ENCODE results near the gene PPP1R12A. TPM values are rescaled to one million over a fixed set of nuclear protein-coding genes. Genes with fewer than 3 reads are reported as not detected.

The PPP1R12A gene
- total and polyA plus RNA-seq, 9 of the 15 experiments (the other 6 are each of a cell fraction or from before 2014, with no cell fraction given), result 26.4 to 119 (median 53.3) TPM

- no peak overlapping the region for H3K27ac ChIP-seq (ENCODE audit: extremely low read depth, low read depth, low read length)
- intact Hi-C loops (cut with micrococcal nuclease), result no loop called here
- no peak overlapping the region for H3K9ac ChIP-seq (ENCODE audit: insufficient read depth in 1 of 2, low read depth in 2 of 2, low read length in 2 of 2)
- BruUV-seq (replicated peaks), result no TSS peak
- H3K79me2 ChIP-seq (ENCODE audit: control insufficient read depth, insufficient read depth, low read length), result no peaks in the 10 kb centered on the region
- no peak overlapping the region for H2AFZ ChIP-seq (ENCODE audit: low read depth, low read length)
- ChIA-PET CTCF (ENCODE audit: low intra/inter-chr PET ratio) (no interaction called here), POLR2A (interaction anchor here (1.2 to 1.6 kb wide), 2 partner anchors 9 to 11 kb away, joined by 3 to 4 read pairs; no protein-coding TSS in a partner anchor)
- H3K9me3 ChIP-seq (replicated peaks; ENCODE audit: control insufficient read depth, insufficient read depth, low read depth, low read length), result no peaks in the 10 kb centered on the region
- peaks cover 49% of the 10 kb centered on the region; the same call in 2 of the 3 replicates for H3K36me3 ChIP-seq (ENCODE audit: control insufficient read depth, insufficient read depth, low read length)
- no peak for ATAC-seq
- H4K20me1 ChIP-seq (replicated peaks; ENCODE audit: control insufficient read depth, insufficient read depth, low read length), result no peaks in the 10 kb centered on the region
- no peak for FAIRE-seq
- H3K4me2 ChIP-seq (ENCODE audit: insufficient read depth, low read length), result no peak overlapping the region
- in situ Hi-C loops (cut with MboI), result no loop called here
- WGBS (ENCODE audit: insufficient coverage, low coverage, missing lambda C conversion rate), result 93% methylated on average over 3 of the region's 3 CpGs
- no peak for DNase-seq (ENCODE audit: extremely low read depth in 1 of 4, low spot score in 3 of 4)
- H3K9me1 ChIP-seq (ENCODE audit: control insufficient read depth, insufficient read depth, low read length), result no peaks in the 10 kb centered on the region
- no peak overlapping the region for H3K4me3 ChIP-seq
- TF ChIP-seq SP1 (CRISPR knock-in tag; IDR thresholded peaks at IDR 0.05), result no peak
- no peak for TF ChIP-seq E2F8 (IDR thresholded peaks at IDR 0.05; ENCODE audit: low read depth, partially characterized antibody)
- TF ChIP-seq BRF1 (IDR thresholded peaks at IDR 0.05; ENCODE audit: borderline replicate concordance, extremely low read depth, insufficient read length), result no peak
- no peak for TF ChIP-seq HDAC8 (tag; IDR thresholded peaks at IDR 0.05)
- TF ChIP-seq CC2D1A (IDR thresholded peaks at IDR 0.05), result no peak
- TF ChIP-seq USF2 (CRISPR knock-in tag; IDR thresholded peaks at IDR 0.05), result no peak
- TF ChIP-seq NFE2 (IDR thresholded peaks at IDR 0.05; ENCODE audit: low read depth), result no peak
- TF ChIP-seq ZNF253 (CRISPR knock-in tag; conservative IDR thresholded peaks at IDR 0.05), result no peak
- TF ChIP-seq ETS2 (tag; IDR thresholded peaks at IDR 0.05; ENCODE audit: borderline replicate concordance, poor library complexity, severe bottlenecking), result no peak
- no peak for TF ChIP-seq ZNF79 (CRISPR knock-in tag; IDR thresholded peaks at IDR 0.05; ENCODE audit: low read depth)
- no peak for TF ChIP-seq RCOR1 (IDR thresholded peaks at IDR 0.05; ENCODE audit: borderline replicate concordance in 1 of 2, low read depth in 2 of 2, low read length in 2 of 2)
- TF ChIP-seq KLF10 (CRISPR knock-in tag; IDR thresholded peaks at IDR 0.05), result no peak
- no peak for TF ChIP-seq PRPF4 (IDR thresholded peaks at IDR 0.05; ENCODE audit: insufficient read depth, low read depth, low read length, poor library complexity, severe bottlenecking)
- no peak for TF ChIP-seq ADNP (tag; IDR thresholded peaks at IDR 0.05)
- no peak for TF ChIP-seq HNRNPUL1 (IDR thresholded peaks at IDR 0.05; ENCODE audit: low read length)
- no peak for TF ChIP-seq STAT5B (CRISPR knock-in tag; IDR thresholded peaks at IDR 0.05)
- no peak for TF ChIP-seq ZNF263 (CRISPR knock-in tag; IDR thresholded peaks at IDR 0.05; ENCODE audit: borderline replicate concordance)
- no peak for TF ChIP-seq ZNF354B (CRISPR knock-in tag; IDR thresholded peaks at IDR 0.05)
- H3K4me1 ChIP-seq (replicated peaks in 1 of 2; ENCODE audit: control insufficient read depth in 2 of 2, insufficient read depth in 2 of 2, low read length in 2 of 2), result no peaks in the 10 kb centered on the region
- H3K27me3 ChIP-seq (ENCODE audit: control insufficient read depth in 2 of 2, insufficient read depth in 2 of 2, low read length in 2 of 2), result no peaks in the 10 kb centered on the region
Observed at GRCh38 chr12:79775355-79776027, 159.4 kb downstream of the PPP1R12A start.

Measured in K562 (cell line).